Mucosa of descending colon (tissue), 3 donors: ENCODE data around the gene CCN5. TPM values are rescaled to one million over a fixed set of nuclear protein-coding genes. Genes with fewer than 3 reads are reported as not detected.

Source experiments
- ATAC-seq: fragments of 200-7000 bp; cut with Tn5 transposase; one replicate; pipeline ENCODE4 v1.9.1; 2020; ENCODE audit warnings: mild to moderate bottlenecking, moderate library complexity
- DNase-seq, 3 donors: peaks; one replicate each; pipeline ENCODE4 v3.0.0-alpha.2; 2020
- H3K36me3 ChIP-seq: fragments of 200-600 bp; one replicate; pipeline ENCODE4 v1.8.0; 2021; ENCODE audit warnings: low read depth, mild to moderate bottlenecking
- H3K4me1 ChIP-seq: fragments of 200-600 bp; one replicate; pipeline ENCODE4 v1.8.0; 2021; ENCODE audit warnings: low read depth, mild to moderate bottlenecking
- H3K4me3 ChIP-seq: fragments of 200-600 bp; one replicate; pipeline ENCODE4 v1.8.0; 2021; ENCODE audit warnings: mild to moderate bottlenecking
- H3K9me3 ChIP-seq: fragments of 200-600 bp; one replicate; pipeline ENCODE4 v1.8.0; 2021; ENCODE audit warnings: mild to moderate bottlenecking
- CTCF ChIP-seq: fragments of 200-600 bp; IDR thresholded peaks from one replicate; pipeline ENCODE4 v1.8.0; 2022; ENCODE audit warnings: antibody characterized with exemption, mild to moderate bottlenecking
- intact Hi-C, 2 donors: fragments of 100-400 bp; cut with DNase I in 1 of 2; cut with micrococcal nuclease in 1 of 2; formaldehyde crosslinking; loops; one replicate each; pipeline versions ENCODE4 v1.11.0 to v1.11.1; 2022; cut with DNase I, micrococcal nuclease
- total RNA-seq, 3 donors: library from RNA; stranded (reverse); fragmentation: NEBNext Ultra II Directional in 2 of 3; extraction: Animal tissue kit (Norgen Biotek cat#: 25700) in 2 of 3; gene quantifications; one replicate each; pipeline versions ENCODE4 v1.2.1 to v1.2.4, GENCODE V29; 2021 to 2023
- donor health status: DM: no; HTN: no; CAD: no; lungs with moderate emphysema.
- donor health status: DM: no; HTN: no; CAD: no.
- donor health status: DM: no; HTN: yes; CAD: no.

The CCN5 gene
- total RNA-seq, 3 donors from 2014 or later = 1.7 to 6.3 (median 4.2) TPM

GRCh38 chr20:44735816-44736169 lies 20.6 kb downstream of the CCN5 start:
- DNase-seq = no peak
- ATAC-seq = no peak
- no peaks in the 10 kb centered on the region for H3K36me3 ChIP-seq
- intact Hi-C loops = no loop called here
- no peak overlapping the region for H3K4me3 ChIP-seq
- no peaks in the 10 kb centered on the region for H3K9me3 ChIP-seq
- no peak for TF ChIP-seq CTCF
- no peaks in the 10 kb centered on the region for H3K4me1 ChIP-seq

GRCh38 chr20:44736170-44737021 lies 21.2 kb downstream of the CCN5 start:
- no peaks in the 10 kb centered on the region for H3K9me3 ChIP-seq
- H3K36me3 ChIP-seq = no peaks in the 10 kb centered on the region
- H3K4me3 ChIP-seq = no peak overlapping the region
- intact Hi-C loops = no loop called here
- ATAC-seq (peak; percentile 90), DNase-seq (peak in 1 of 3 donors; percentile 74)
- no peak for TF ChIP-seq CTCF
- H3K4me1 ChIP-seq = no peaks in the 10 kb centered on the region

- intact Hi-C loops = no loop called here
- ATAC-seq = no peak
- H3K9me3 ChIP-seq = no peaks in the 10 kb centered on the region
Measured at GRCh38 chr20:44737116-44737515, 21.9 kb downstream of the CCN5 start.

GRCh38 chr20:44738813-44739477 lies 23.8 kb downstream of the CCN5 start:
- Histone ChIP-seq H3K4me3 (no peak overlapping the region), H3K4me1 (no peaks in the 10 kb centered on the region), H3K9me3 (no peaks in the 10 kb centered on the region), H3K36me3 (no peaks in the 10 kb centered on the region)
- ATAC-seq (peak; percentile 77), DNase-seq (peak in 1 of 3 donors; percentile 78)
- no peak for TF ChIP-seq CTCF
- intact Hi-C loops = no loop called here

More at GRCh38 chr20:44737116-44737515, 21.9 kb downstream of the CCN5 start:
- no peak for DNase-seq
- H3K4me3 ChIP-seq = no peak overlapping the region
- H3K4me1 ChIP-seq = no peaks in the 10 kb centered on the region
- H3K36me3 ChIP-seq = no peaks in the 10 kb centered on the region
- TF ChIP-seq CTCF = no peak

GRCh38 chr20:44739942-44740341 lies 24.8 kb downstream of the CCN5 start:
- Histone ChIP-seq H3K36me3 (no peaks in the 10 kb centered on the region), H3K9me3 (no peaks in the 10 kb centered on the region), H3K4me3 (no peak overlapping the region), H3K4me1 (no peaks in the 10 kb centered on the region)
- DNase-seq (no peak), ATAC-seq (no peak)
- TF ChIP-seq CTCF = no peak
- intact Hi-C loops = no loop called here
